ENCODE data around the gene NIP7. TPM values are rescaled to one million over a fixed set of nuclear protein-coding genes. Genes with fewer than 3 reads are reported as not detected.

NIP7 gene
- total RNA-seq, 1 donor from 2014 or later: 18.7 TPM

DNA sequence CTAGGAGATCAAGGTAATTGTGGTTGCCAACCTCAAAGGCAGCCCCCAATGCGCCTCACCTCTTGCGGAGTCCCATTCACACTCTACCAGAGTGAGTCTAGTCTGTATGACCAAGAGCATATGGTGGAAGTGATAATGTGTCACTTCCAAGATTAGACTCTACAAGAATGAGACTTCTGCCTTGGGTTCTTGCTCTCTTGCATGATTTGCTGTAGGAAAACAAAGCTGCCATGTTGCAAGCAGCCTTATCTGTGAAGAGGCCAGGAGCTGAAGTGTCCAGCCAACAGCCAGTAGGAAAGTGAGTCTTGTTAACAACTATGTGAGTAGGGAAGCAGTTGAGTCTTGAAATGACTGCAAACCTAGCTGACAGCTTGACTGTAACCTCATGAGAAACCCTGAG is 42.8 kb downstream of the NIP7 start:
- Histone ChIP-seq H3K4me1 (peaks cover 16% of the 10 kb centered on the region), H3K27me3 (ENCODE audit: low read depth) (no peaks in the 10 kb centered on the region), H3K9me3 (no peaks in the 10 kb centered on the region), H3K27ac (no peak overlapping the region), H3K36me3 (peaks cover 67% of the 10 kb centered on the region), H3K4me3 (no peak overlapping the region)
- DNase-seq (no peak), ATAC-seq (no peak)
- intact Hi-C loops (cut with DNase I): no loop called here
- TF ChIP-seq, protein P1, sequence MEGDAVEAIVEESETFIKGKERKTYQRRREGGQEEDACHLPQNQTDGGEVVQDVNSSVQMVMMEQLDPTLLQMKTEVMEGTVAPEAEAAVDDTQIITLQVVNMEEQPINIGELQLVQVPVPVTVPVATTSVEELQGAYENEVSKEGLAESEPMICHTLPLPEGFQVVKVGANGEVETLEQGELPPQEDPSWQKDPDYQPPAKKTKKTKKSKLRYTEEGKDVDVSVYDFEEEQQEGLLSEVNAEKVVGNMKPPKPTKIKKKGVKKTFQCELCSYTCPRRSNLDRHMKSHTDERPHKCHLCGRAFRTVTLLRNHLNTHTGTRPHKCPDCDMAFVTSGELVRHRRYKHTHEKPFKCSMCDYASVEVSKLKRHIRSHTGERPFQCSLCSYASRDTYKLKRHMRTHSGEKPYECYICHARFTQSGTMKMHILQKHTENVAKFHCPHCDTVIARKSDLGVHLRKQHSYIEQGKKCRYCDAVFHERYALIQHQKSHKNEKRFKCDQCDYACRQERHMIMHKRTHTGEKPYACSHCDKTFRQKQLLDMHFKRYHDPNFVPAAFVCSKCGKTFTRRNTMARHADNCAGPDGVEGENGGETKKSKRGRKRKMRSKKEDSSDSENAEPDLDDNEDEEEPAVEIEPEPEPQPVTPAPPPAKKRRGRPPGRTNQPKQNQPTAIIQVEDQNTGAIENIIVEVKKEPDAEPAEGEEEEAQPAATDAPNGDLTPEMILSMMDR (IDR thresholded peaks at IDR 0.05): no peak

DNA sequence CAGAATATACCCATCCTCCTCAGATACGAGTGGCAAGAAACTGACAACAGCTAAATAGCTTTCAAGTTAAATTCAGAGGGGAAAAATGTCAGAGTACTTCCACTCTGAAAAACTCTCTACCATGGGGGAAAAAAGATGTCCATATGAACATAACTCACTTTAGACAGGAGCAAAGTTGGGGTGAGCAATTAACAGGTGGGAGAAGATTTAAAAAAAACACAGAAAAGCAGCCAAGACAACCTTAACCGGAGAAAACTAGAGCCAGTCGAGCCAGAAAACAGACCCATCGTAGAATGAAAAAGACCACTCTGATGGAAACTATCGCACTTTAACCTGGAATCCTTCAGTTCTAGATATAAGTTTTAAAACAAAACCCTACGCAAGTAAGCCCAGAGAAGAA is 45.4 kb downstream of the NIP7 start:
- peaks cover 41% of the 10 kb centered on the region for H3K36me3 ChIP-seq
- no peaks in the 10 kb centered on the region for H3K27me3 ChIP-seq (ENCODE audit: low read depth)
- peaks cover 16% of the 10 kb centered on the region for H3K4me1 ChIP-seq
- ATAC-seq: no peak
- peak overlapping the region; percentile 77 for H3K4me3 ChIP-seq
- H3K27ac ChIP-seq: peak overlapping the region; percentile 92
- no peaks in the 10 kb centered on the region for H3K9me3 ChIP-seq
- no peak for DNase-seq
- TF ChIP-seq, protein P1 (IDR thresholded peaks at IDR 0.05): no peak
- intact Hi-C loops (cut with DNase I): no loop called here

DNA sequence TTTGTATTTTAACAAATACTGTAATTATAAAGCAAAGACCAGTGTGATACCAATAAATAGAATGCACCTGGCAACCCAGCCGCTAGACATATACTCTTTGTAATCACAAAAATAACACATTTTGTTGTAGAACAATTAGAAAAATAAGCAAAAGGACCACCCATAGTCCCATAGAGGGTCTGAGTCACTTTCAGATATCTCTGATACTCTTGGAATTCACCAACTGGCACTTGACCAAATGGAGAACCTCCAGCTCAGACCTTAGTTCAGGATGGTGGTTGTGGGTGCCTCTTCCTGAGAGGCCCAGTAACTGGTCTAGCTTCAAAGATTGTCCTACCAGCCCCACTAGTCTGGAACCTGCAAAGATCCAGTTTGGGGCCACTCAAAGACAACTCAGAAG is 47.0 kb downstream of the NIP7 start:
- intact Hi-C loops (cut with DNase I): no loop called here
- no peaks in the 10 kb centered on the region for H3K27me3 ChIP-seq (ENCODE audit: low read depth)
- ATAC-seq (no peak), DNase-seq (no peak)
- no peak overlapping the region for H3K27ac ChIP-seq
- TF ChIP-seq, protein P1 (IDR thresholded peaks at IDR 0.05): no peak
- peaks cover 26% of the 10 kb centered on the region for H3K36me3 ChIP-seq
- peaks cover 10% of the 10 kb centered on the region for H3K4me1 ChIP-seq
- H3K9me3 ChIP-seq: no peaks in the 10 kb centered on the region
- no peak overlapping the region for H3K4me3 ChIP-seq

Other genes with a start within 250 kb of the NIP7 start
- 12.6 TPM for gene HAS3, start 234.1 kb upstream of the NIP7 start, total RNA-seq
- 126 TPM for gene CHTF8, start 207.2 kb upstream of the NIP7 start, total RNA-seq
- 26.4 TPM for gene UTP4, start 207.1 kb upstream of the NIP7 start, total RNA-seq
- gene SNTB2, start 152.6 kb upstream of the NIP7 start, total RNA-seq: 36.1 TPM
- gene VPS4A, start 28.4 kb upstream of the NIP7 start, total RNA-seq: 24.5 TPM
- 6.3 TPM for gene PDF, start 9.2 kb upstream of the NIP7 start, total RNA-seq
- 31.1 TPM for gene COG8, start 208 bp upstream of the NIP7 start, total RNA-seq
- gene TMED6, start 12.0 kb downstream of the NIP7 start, total RNA-seq: 0.77 TPM
- 30.1 TPM for gene TERF2, start 46.2 kb downstream of the NIP7 start, total RNA-seq
- gene CYB5B, start 84.8 kb downstream of the NIP7 start, total RNA-seq: 78.2 TPM
- 56.7 TPM for gene NFAT5, start 226.2 kb downstream of the NIP7 start, total RNA-seq